AG09309 (cell line): ENCODE measurements around the gene SLC12A8.

Experiments used
- DNase-seq: peaks from one replicate; pipeline ENCODE4 v3.0.0-alpha.2; 2010; ENCODE audit warnings: low read depth
- H3K4me3 ChIP-seq: 2 replicates; pipeline ENCODE4 v1.5.1; 2011; ENCODE audit warnings: mild to moderate bottlenecking, low read depth, low read length, moderate library complexity; ENCODE audit not compliant: control insufficient read depth
- CTCF ChIP-seq: IDR thresholded peaks from 2 replicates; pipeline ENCODE4 v1.5.1; 2011; ENCODE audit warnings: mild to moderate bottlenecking, low read depth, low read length, inconsistent platforms; ENCODE audit not compliant: insufficient read depth, control insufficient read depth; ENCODE audit errors: missing control alignments

The SLC12A8 gene

DNA sequence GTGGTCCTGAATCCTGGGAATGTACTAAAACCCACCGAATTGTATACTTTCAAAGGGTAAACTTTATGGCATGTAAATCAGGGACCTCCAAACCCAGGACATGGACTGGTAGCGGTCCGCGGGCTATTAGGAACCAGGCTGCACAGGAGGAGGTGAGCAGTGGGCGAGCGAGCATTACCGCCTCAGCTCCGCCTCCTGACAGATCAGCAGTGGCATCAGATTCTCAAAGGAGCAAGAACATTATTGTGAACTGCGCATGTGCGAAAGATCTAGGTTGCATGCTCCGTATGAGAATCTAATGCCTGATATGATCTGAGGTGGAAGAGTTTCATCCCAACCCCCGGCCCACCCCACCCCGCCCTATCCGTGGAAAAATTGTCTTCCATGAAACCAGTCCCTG lies 178.9 kb downstream of the SLC12A8 start:
- H3K4me3 ChIP-seq = no peak overlapping the region
- no peak for DNase-seq
- TF ChIP-seq CTCF = no peak

DNA sequence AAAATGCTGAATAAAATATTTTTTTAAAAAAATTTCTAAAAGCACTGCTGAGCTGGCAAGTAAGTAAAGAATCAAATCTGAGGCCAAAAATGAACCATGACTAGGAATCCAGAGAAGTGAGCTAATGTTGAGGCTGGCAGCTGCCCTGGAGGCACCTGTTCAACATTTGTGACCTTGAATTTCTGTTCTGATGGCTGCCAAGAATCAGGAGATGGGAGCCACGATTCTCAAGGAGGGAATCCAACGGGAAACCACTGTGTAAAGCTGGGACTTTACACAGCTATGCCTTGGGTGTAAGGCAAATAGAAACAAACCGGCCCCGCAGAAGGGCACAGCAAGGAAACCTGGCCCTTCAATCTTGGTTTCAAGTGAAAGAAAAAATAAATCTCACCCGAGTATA lies 179.4 kb downstream of the SLC12A8 start:
- TF ChIP-seq CTCF = no peak
- DNase-seq = no peak

GRCh38 chr3:125032683-125033082 lies 179.9 kb downstream of the SLC12A8 start:
- DNase-seq = no peak
- no peak for TF ChIP-seq CTCF
- no peak overlapping the region for H3K4me3 ChIP-seq

More for the DNA sequence above, 179.4 kb downstream of the SLC12A8 start:
- no peak overlapping the region for H3K4me3 ChIP-seq
